IMR-90 (cell line): ENCODE results near the gene AHI1. TPM values are rescaled to one million over a fixed set of nuclear protein-coding genes. Genes with fewer than 3 reads are reported as not detected.

Experiments used
- ATAC-seq: fragments of 200-7000 bp; cut with Tn5 transposase; 2 replicates; pipeline ENCODE4 v1.9.1; 2020; ENCODE audit warnings: low read depth, mild to moderate bottlenecking, moderate library complexity
- BruUV-seq: library from RNA; stranded (reverse); fragments of 400-500 nt; replicated peaks from 2 replicates; lab custom pipeline; 2021; lab: Mats Ljungman, UMichigan
- CTCF ChIA-PET: fragments of 300-600 bp; formaldehyde crosslinking; extraction: SDS; loops from one replicate; lab custom pipeline; 2021; ENCODE audit warnings: antibody characterized with exemption; lab: Yijun Ruan, JAX
- POLR2A ChIA-PET: fragments of 300-600 bp; sonication (Branson Sonifier 250); formaldehyde crosslinking; loops from one replicate; lab custom pipeline; 2022; ENCODE audit warnings: antibody characterized with exemption; ENCODE audit not compliant: unreplicated experiment; lab: Charles Lee
- DNase-seq: peaks from one replicate; pipeline ENCODE4 v3.0.0; 2013
- H2AFZ ChIP-seq: replicated peaks from 2 replicates; pipeline ENCODE3; 2013; ENCODE audit warnings: low read length, mild to moderate bottlenecking; ENCODE audit not compliant: poor library complexity
- H2AK5ac ChIP-seq: 2 replicates; pipeline ENCODE4 v1.6.1; 2013; ENCODE audit warnings: low read depth, low read length, inconsistent platforms
- H2AK9ac ChIP-seq: replicated peaks from 2 replicates; pipeline ENCODE3; 2013; ENCODE audit warnings: mild to moderate bottlenecking, low read depth, low read length, moderate library complexity; ENCODE audit not compliant: poor library complexity
- H2BK120ac ChIP-seq: 2 replicates; pipeline ENCODE4 v1.6.1; 2013; ENCODE audit warnings: low read depth, low read length, inconsistent platforms
- H2BK15ac ChIP-seq: 3 replicates; pipeline ENCODE4 v1.6.1; 2013; ENCODE audit warnings: low read depth, low read length, inconsistent platforms
- H2BK20ac ChIP-seq: 2 replicates; pipeline ENCODE4 v1.6.1; 2013; ENCODE audit warnings: low read depth, mild to moderate bottlenecking, inconsistent platforms, low read length, moderate library complexity
- H2BK5ac ChIP-seq: 2 replicates; pipeline ENCODE4 v1.6.1; 2013; ENCODE audit warnings: mild to moderate bottlenecking, low read depth, low read length, inconsistent platforms; ENCODE audit not compliant: poor library complexity, severe bottlenecking
- H3K14ac ChIP-seq: replicated peaks from 2 replicates; pipeline ENCODE4 v1.6.1; 2013; ENCODE audit warnings: low read depth, low read length, inconsistent platforms
- H3K18ac ChIP-seq: 2 replicates; pipeline ENCODE4 v1.6.1; 2013; ENCODE audit warnings: low read depth, low read length, control low read depth
- H3K23ac ChIP-seq: 2 replicates; pipeline ENCODE4 v1.6.1; 2013; ENCODE audit warnings: low read depth, low read length, inconsistent platforms
- H3K27ac ChIP-seq: 2 replicates; pipeline ENCODE4 v1.5.1; 2013; ENCODE audit warnings: mild to moderate bottlenecking, control low read depth, low read length; ENCODE audit not compliant: insufficient read depth
- H3K27me3 ChIP-seq: 2 replicates; pipeline ENCODE4 v1.6.1; 2013; ENCODE audit warnings: low read length; ENCODE audit not compliant: control insufficient read depth, insufficient read depth
- H3K36me3 ChIP-seq: 2 replicates; pipeline ENCODE4 v1.6.1; 2013; ENCODE audit warnings: low read length, mixed read lengths; ENCODE audit not compliant: control insufficient read depth, insufficient read depth
- H3K4ac ChIP-seq: 2 replicates; pipeline ENCODE4 v1.6.1; 2013; ENCODE audit warnings: low read depth, low read length, inconsistent platforms
- H3K4me1 ChIP-seq: 2 replicates; pipeline ENCODE4 v1.6.1; 2013; ENCODE audit warnings: low read length, mixed read lengths; ENCODE audit not compliant: control insufficient read depth, insufficient read depth
- H3K4me2 ChIP-seq: 2 replicates; pipeline ENCODE4 v1.6.1; 2013; ENCODE audit warnings: low read depth, mild to moderate bottlenecking, control low read depth, low read length, moderate library complexity
- H3K4me3 ChIP-seq: 2 replicates; pipeline ENCODE4 v1.5.1; 2013; ENCODE audit warnings: low read depth, mild to moderate bottlenecking, control low read depth, low read length, moderate library complexity; ENCODE audit not compliant: insufficient read depth
- H3K56ac ChIP-seq: 2 replicates; pipeline ENCODE4 v1.6.1; 2013; ENCODE audit warnings: low read length, inconsistent platforms; ENCODE audit not compliant: insufficient read depth; ENCODE audit errors: extremely low read depth
- H3K79me1 ChIP-seq, 2 experiments: 2 replicates each; pipeline ENCODE4 v1.6.1; 2013; ENCODE audit warnings: low read length in 2 of 2, inconsistent platforms in 1 of 2, low read depth in 1 of 2
- H3K9ac ChIP-seq: 2 replicates; pipeline ENCODE4 v1.6.1; 2013; ENCODE audit warnings: low read depth, low read length, control low read depth
- H3K9me1 ChIP-seq: 2 replicates; pipeline ENCODE4 v1.6.1; 2013; ENCODE audit warnings: low read length, inconsistent platforms; ENCODE audit not compliant: insufficient read depth
- H3K9me3 ChIP-seq: 2 replicates; pipeline ENCODE4 v1.6.1; 2013; ENCODE audit warnings: low read length; ENCODE audit not compliant: control insufficient read depth, insufficient read depth
- H4K20me1 ChIP-seq: 2 replicates; pipeline ENCODE4 v1.6.1; 2013; ENCODE audit warnings: low read length, inconsistent platforms; ENCODE audit not compliant: insufficient read depth
- H4K5ac ChIP-seq: 2 replicates; pipeline ENCODE4 v1.6.1; 2013; ENCODE audit warnings: mild to moderate bottlenecking, low read depth, low read length, control low read depth
- H4K8ac ChIP-seq, 2 experiments: 2 replicates each; pipeline ENCODE4 v1.6.1; 2013; ENCODE audit warnings: low read depth in 2 of 2, low read length in 2 of 2, control low read depth in 1 of 2, inconsistent platforms in 1 of 2
- H4K91ac ChIP-seq: 2 replicates; pipeline ENCODE4 v1.6.1; 2013; ENCODE audit warnings: low read depth, low read length, inconsistent platforms; ENCODE audit not compliant: insufficient read depth
- BHLHE40 ChIP-seq: fragments of 150-350 bp; IDR thresholded peaks from 2 replicates; pipeline ENCODE4 v1.6.1; 2016; ENCODE audit warnings: mild to moderate bottlenecking, low read depth, low read length
- CEBPB ChIP-seq: IDR thresholded peaks from 2 replicates; pipeline ENCODE4 v1.6.1; 2012; ENCODE audit warnings: low read depth, low read length, improper control_type of control experiment
- MXI1 ChIP-seq: IDR thresholded peaks from 2 replicates; pipeline ENCODE4 v1.6.1; 2012; ENCODE audit warnings: low read depth, mild to moderate bottlenecking, low read length, moderate library complexity, borderline replicate concordance
- SMC3 ChIP-seq: fragments of 150-350 bp; IDR thresholded peaks from 2 replicates; pipeline ENCODE4 v1.6.1; 2016; ENCODE audit warnings: low read depth, mild to moderate bottlenecking, antibody characterized with exemption, low read length, moderate library complexity
- WGBS, 2 experiments: methylation state at CpG; one replicate each; pipeline versions ENCODE4 v1.1.5 to v1.1.7; 2013; ENCODE audit warnings: missing lambda C conversion rate in 2 of 2; ENCODE audit not compliant: insufficient read length in 1 of 2; ENCODE audit errors: extremely low coverage in 2 of 2; 5-methylcytosine and 5-hydroxymethylcytosine counted together
- dilution Hi-C: fragments of 300-500 bp; cut with HindIII; formaldehyde crosslinking; loops from one replicate; pipeline ENCODE4 v1.14.3; 2018; ENCODE audit warnings: low sequenced_read_pairs; ENCODE audit not compliant: unreplicated experiment
- in situ Hi-C: fragments of 300-500 bp; cut with MboI; formaldehyde crosslinking; loops from 3 replicates; pipeline ENCODE4 v1.14.3; 2019; ENCODE audit warnings: low sequenced_read_pairs, inconsistent platforms, mixed read lengths
- intact Hi-C: fragments of 100-400 bp; cut with micrococcal nuclease; formaldehyde crosslinking; loops from 2 replicates; pipeline ENCODE4 v1.10.0; 2022
- polyA plus RNA-seq, 3 experiments: library from polyadenylated mRNA; depleted of rRNA; stranded (reverse); fragments of >200 nt; gene quantifications; 2 replicates each; pipeline ENCODE4 v1.2.3, GENCODE V29; 2012; ENCODE audit warnings: low replicate concordance in 1 of 3
- total RNA-seq: library from RNA; depleted of rRNA; stranded (reverse); fragments of >200 nt; gene quantifications from 2 replicates; pipeline ENCODE4 v1.2.3, GENCODE V29; 2012
- TF ChIP-seq, protein P1 (sequence below): conservative IDR thresholded peaks from 2 replicates; pipeline ENCODE4 v1.5.1; 2012; ENCODE audit warnings: mild to moderate bottlenecking, low read depth, low read length, improper control_type of control experiment

The AHI1 gene
- total and polyA plus RNA-seq, 2 of the 4 experiments (the other 2 are of a cell fraction), result 9.5 to 19.4 TPM

DNA sequence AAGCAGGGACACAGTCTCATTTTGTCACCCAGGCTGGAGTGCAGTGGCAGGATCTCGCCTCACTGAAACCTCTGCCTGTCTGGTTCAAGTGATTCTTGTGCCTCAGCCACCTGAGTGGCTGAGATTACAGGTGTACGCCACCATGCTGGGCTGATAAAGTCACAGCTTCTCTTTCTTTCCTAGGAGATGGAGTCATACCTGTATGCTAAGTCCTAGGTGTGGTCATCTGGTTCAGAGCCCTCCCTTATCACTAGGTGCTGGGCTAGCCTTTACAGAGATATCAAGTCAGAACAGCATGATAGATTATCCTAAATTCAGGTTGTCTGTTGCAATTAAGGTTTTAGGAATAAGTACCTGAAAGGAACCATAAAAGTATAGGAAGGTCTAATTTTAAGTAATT lies 86.7 kb downstream of the AHI1 start:
- H3K9ac ChIP-seq, result no peak overlapping the region
- H3K9me3 ChIP-seq, result no peaks in the 10 kb centered on the region
- POLR2A ChIA-PET, result no interaction called here
- H3K56ac ChIP-seq, result no peak overlapping the region
- dilution Hi-C loops, result no loop called here
- no peak overlapping the region for H3K27ac ChIP-seq
- no peak overlapping the region for H4K91ac ChIP-seq
- intact Hi-C loops, result no loop called here
- H2BK120ac ChIP-seq, result no peak overlapping the region
- no peak overlapping the region for H3K4me3 ChIP-seq
- H3K9me1 ChIP-seq, result no peaks in the 10 kb centered on the region
- no peak overlapping the region for H3K18ac ChIP-seq
- no peaks in the 10 kb centered on the region for H3K79me1 ChIP-seq
- BruUV-seq, result no TSS peak
- no peak overlapping the region for H2AK9ac ChIP-seq
- no peak overlapping the region for H3K23ac ChIP-seq
- H3K14ac ChIP-seq, result no peak overlapping the region
- no peak overlapping the region for H2BK20ac ChIP-seq
- H2BK5ac ChIP-seq, result no peak overlapping the region
- in situ Hi-C loops, result no loop called here
- H2AFZ ChIP-seq, result no peak overlapping the region
- H4K8ac ChIP-seq, result no peak overlapping the region
- no peak for TF ChIP-seq SMC3
- TF ChIP-seq, protein P1, sequence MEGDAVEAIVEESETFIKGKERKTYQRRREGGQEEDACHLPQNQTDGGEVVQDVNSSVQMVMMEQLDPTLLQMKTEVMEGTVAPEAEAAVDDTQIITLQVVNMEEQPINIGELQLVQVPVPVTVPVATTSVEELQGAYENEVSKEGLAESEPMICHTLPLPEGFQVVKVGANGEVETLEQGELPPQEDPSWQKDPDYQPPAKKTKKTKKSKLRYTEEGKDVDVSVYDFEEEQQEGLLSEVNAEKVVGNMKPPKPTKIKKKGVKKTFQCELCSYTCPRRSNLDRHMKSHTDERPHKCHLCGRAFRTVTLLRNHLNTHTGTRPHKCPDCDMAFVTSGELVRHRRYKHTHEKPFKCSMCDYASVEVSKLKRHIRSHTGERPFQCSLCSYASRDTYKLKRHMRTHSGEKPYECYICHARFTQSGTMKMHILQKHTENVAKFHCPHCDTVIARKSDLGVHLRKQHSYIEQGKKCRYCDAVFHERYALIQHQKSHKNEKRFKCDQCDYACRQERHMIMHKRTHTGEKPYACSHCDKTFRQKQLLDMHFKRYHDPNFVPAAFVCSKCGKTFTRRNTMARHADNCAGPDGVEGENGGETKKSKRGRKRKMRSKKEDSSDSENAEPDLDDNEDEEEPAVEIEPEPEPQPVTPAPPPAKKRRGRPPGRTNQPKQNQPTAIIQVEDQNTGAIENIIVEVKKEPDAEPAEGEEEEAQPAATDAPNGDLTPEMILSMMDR, result no peak
- TF ChIP-seq CEBPB, result no peak
- no peak for TF ChIP-seq MXI1
- no peak for TF ChIP-seq BHLHE40
- 100% methylated on average over 1 of the region's 2 CpGs; no CpG with 5 or more reads in 1 of the 2 experiments for WGBS, 2 experiments
- H4K20me1 ChIP-seq, result no peaks in the 10 kb centered on the region
- no peaks in the 10 kb centered on the region for H3K27me3 ChIP-seq
- H3K36me3 ChIP-seq, result peaks cover 9% of the 10 kb centered on the region
- no peak overlapping the region for H3K4me2 ChIP-seq
- no peak overlapping the region for H2AK5ac ChIP-seq
- H3K4me1 ChIP-seq, result no peaks in the 10 kb centered on the region
- DNase-seq (no peak), ATAC-seq (no peak)
- no peak overlapping the region for H3K4ac ChIP-seq
- H2BK15ac ChIP-seq, result no peak overlapping the region
- CTCF ChIA-PET, result interaction anchor here (0.6 to 1.1 kb wide), 2 partner anchors 12 to 55 kb away, joined by 3 read pairs; no protein-coding TSS in a partner anchor
- no peak overlapping the region for H4K5ac ChIP-seq
